Measurements from ENCODE around the gene FBH1.

- no peak for TF ChIP-seq CHD2 (IDR thresholded peaks at IDR 0.05; ENCODE audit: borderline replicate concordance, low read depth, low read length)
- no peak for TF ChIP-seq CTCF (IDR thresholded peaks at IDR 0.05 in 2 of 3, conservative IDR thresholded peaks at IDR 0.05 in 1 of 3; ENCODE audit: control insufficient read depth in 2 of 3, extremely low read depth in 1 of 3, insufficient read depth in 1 of 3, low read depth in 3 of 3, low read length in 3 of 3)
- no peak for TF ChIP-seq CEBPB (IDR thresholded peaks at IDR 0.05; ENCODE audit: borderline replicate concordance in 1 of 2, low read depth in 2 of 2, low read length in 2 of 2)
- no peak for TF ChIP-seq SPI1 (IDR thresholded peaks at IDR 0.05; ENCODE audit: borderline replicate concordance, insufficient read depth, low read depth, low read length)
- TF ChIP-seq POLR2AphosphoS5 (IDR thresholded peaks at IDR 0.05; ENCODE audit: low read length) = no peak
- no peak for TF ChIP-seq REST (IDR thresholded peaks at IDR 0.05; ENCODE audit: low read depth, low read length)
Observed at GRCh38 chr10:5963591-5963990, 73.5 kb downstream of the FBH1 start.

Data from GM12878 (cell line).